Caki2 (cell line): ENCODE measurements around the gene LMO3. TPM values are rescaled to one million over a fixed set of nuclear protein-coding genes. Genes with fewer than 3 reads are reported as not detected.

Experiments used
- DNase-seq: peaks from one replicate; pipeline ENCODE4 v3.0.0-alpha.2; 2015; ENCODE audit warnings: low read depth
- in situ Hi-C: cut with HindIII; loops from 2 replicates; pipeline ENCODE4 v1.10.0; 2016; ENCODE audit warnings: low sequenced_read_pairs, low pct_unique_long_range_greater_than_20kb, mixed read lengths
- total RNA-seq: library from RNA; depleted of rRNA; stranded (reverse); fragments of >200 nt; shearing (Covaris generic); gene quantifications from 2 replicates; pipeline ENCODE4 v1.2.3, GENCODE V29; 2014; ENCODE audit warnings: low replicate concordance; rRNA removed

LMO3 gene
- not detected in 2 replicates for total RNA-seq

GRCh38 chr12:16606117-16606200, at the start of gene LMO3:
TSS of gene LMO3 (minus strand) at chr12:16606162. CDS start at chr12:16600860, 5,302 bp downstream.
- DNase-seq, result no peak

GRCh38 chr12:16636435-16637055, 30.6 kb upstream of the LMO3 start:
- in situ Hi-C loops, result no loop called here
- no peak for DNase-seq

More at GRCh38 chr12:16606117-16606200, at the start of gene LMO3:
- in situ Hi-C loops, result no loop called here

GRCh38 chr12:16634786-16635185, 28.8 kb upstream of the LMO3 start:
- in situ Hi-C loops, result no loop called here
- no peak for DNase-seq

GRCh38 chr12:16626991-16627390, 21.0 kb upstream of the LMO3 start:
- in situ Hi-C loops, result no loop called here
- DNase-seq, result no peak

- in situ Hi-C loops, result no loop called here
Measured at GRCh38 chr12:16622338-16622737, 16.4 kb upstream of the LMO3 start.

GRCh38 chr12:16619537-16619936, 13.6 kb upstream of the LMO3 start:
- in situ Hi-C loops, result no loop called here
- DNase-seq, result no peak

More at GRCh38 chr12:16622338-16622737, 16.4 kb upstream of the LMO3 start:
- no peak for DNase-seq

GRCh38 chr12:16618256-16618655, 12.3 kb upstream of the LMO3 start:
- in situ Hi-C loops, result no loop called here
- DNase-seq, result no peak

GRCh38 chr12:16613199-16613598, 7.2 kb upstream of the LMO3 start:
- in situ Hi-C loops, result no loop called here
- DNase-seq, result no peak

- in situ Hi-C loops, result no loop called here
- no peak for DNase-seq
Measured at GRCh38 chr12:16612647-16613046, 6.7 kb upstream of the LMO3 start.

GRCh38 chr12:16611146-16611545, 5.2 kb upstream of the LMO3 start:
- in situ Hi-C loops, result no loop called here
- DNase-seq, result no peak

- DNase-seq, result no peak
- in situ Hi-C loops, result no loop called here
Measured at GRCh38 chr12:16610743-16611142, 4.8 kb upstream of the LMO3 start.

GRCh38 chr12:16610001-16610585, 4.1 kb upstream of the LMO3 start:
- DNase-seq, result no peak
- in situ Hi-C loops, result no loop called here

- in situ Hi-C loops, result no loop called here
- no peak for DNase-seq
Measured at GRCh38 chr12:16608946-16609539, 3.1 kb upstream of the LMO3 start.

- in situ Hi-C loops, result no loop called here
- DNase-seq, result no peak
Measured at GRCh38 chr12:16607906-16608775, 2.2 kb upstream of the LMO3 start.

- in situ Hi-C loops, result no loop called here
- DNase-seq, result no peak
Measured at GRCh38 chr12:16606991-16607390, 1.0 kb upstream of the LMO3 start.

- in situ Hi-C loops, result no loop called here
- DNase-seq, result no peak
Measured at GRCh38 chr12:16606201-16606849, 363 bp upstream of the LMO3 start.

GRCh38 chr12:16605642-16606116, 283 bp downstream of the LMO3 start:
- in situ Hi-C loops, result no loop called here
- DNase-seq, result no peak

- no peak for DNase-seq
- in situ Hi-C loops, result no loop called here
Measured at GRCh38 chr12:16604596-16605252, 1.2 kb downstream of the LMO3 start.
